ENCODE results near the gene EDAR. TPM values are rescaled to one million over a fixed set of nuclear protein-coding genes. Genes with fewer than 3 reads are reported as not detected.

EDAR gene
- total and polyA plus RNA-seq, 7 donors, result under 0.01 to 0.87 TPM; not detected in 5

GRCh38 chr2:109024477-109024876 is 35.5 kb upstream of the EDAR start:
- TF ChIP-seq EP300 (IDR thresholded peaks at IDR 0.05), result no peak
- TF ChIP-seq POLR2AphosphoS5 (IDR thresholded peaks at IDR 0.05), result no peak
- no peak for TF ChIP-seq POLR2A (IDR thresholded peaks at IDR 0.05)
- TF ChIP-seq CTCF (IDR thresholded peaks at IDR 0.05), result no peak
- H3K4me3 ChIP-seq, result no peak overlapping the region

GRCh38 chr2:109021895-109022300 is 32.9 kb upstream of the EDAR start:
- no peak overlapping the region for H3K4me3 ChIP-seq
- no peaks in the 10 kb centered on the region for H3K4me1 ChIP-seq
- no peak overlapping the region for H3K27ac ChIP-seq
- TF ChIP-seq POLR2A (IDR thresholded peaks at IDR 0.05) (no peak), POLR2AphosphoS5 (IDR thresholded peaks at IDR 0.05) (no peak), CTCF (IDR thresholded peaks at IDR 0.05) (no peak), EP300 (IDR thresholded peaks at IDR 0.05) (no peak)
- WGBS, 2 donors, result 90 to 91% methylated on average over 13 of the region's 13 CpGs
- DNase-seq, result no peak
- intact Hi-C loops (cut with DNase I), result no loop called here
- no peaks in the 10 kb centered on the region for H3K36me3 ChIP-seq
- no peaks in the 10 kb centered on the region for H3K27me3 ChIP-seq
- H3K9me3 ChIP-seq, result no peaks in the 10 kb centered on the region

More at GRCh38 chr2:109024477-109024876, 35.5 kb upstream of the EDAR start:
- intact Hi-C loops (cut with DNase I), result no loop called here
- Histone ChIP-seq H3K9me3 (no peaks in the 10 kb centered on the region), H3K36me3 (no peaks in the 10 kb centered on the region), H3K27ac (no peak overlapping the region), H3K27me3 (no peaks in the 10 kb centered on the region), H3K4me1 (no peaks in the 10 kb centered on the region)
- DNase-seq, result no peak
- 95 to 96% methylated on average over 3 of the region's 3 CpGs for WGBS, 2 donors

- H3K27me3 ChIP-seq, result no peaks in the 10 kb centered on the region
- DNase-seq, result no peak
- no peak overlapping the region for H3K4me3 ChIP-seq
- 44 to 48% methylated on average over 7 of the region's 7 CpGs for WGBS, 2 donors
- no peaks in the 10 kb centered on the region for H3K9me3 ChIP-seq
- no peaks in the 10 kb centered on the region for H3K4me1 ChIP-seq
- H3K27ac ChIP-seq, result no peak overlapping the region
- H3K36me3 ChIP-seq, result no peaks in the 10 kb centered on the region
- no peak for TF ChIP-seq CTCF (IDR thresholded peaks at IDR 0.05)
- no peak for TF ChIP-seq POLR2A (IDR thresholded peaks at IDR 0.05)
- TF ChIP-seq EP300 (IDR thresholded peaks at IDR 0.05), result no peak
- TF ChIP-seq POLR2AphosphoS5 (IDR thresholded peaks at IDR 0.05), result no peak
- intact Hi-C loops (cut with DNase I), result no loop called here
Observed at GRCh38 chr2:109020217-109020637, 31.2 kb upstream of the EDAR start.

GRCh38 chr2:109018452-109018851 is 29.4 kb upstream of the EDAR start:
- DNase-seq, result no peak
- no peaks in the 10 kb centered on the region for H3K9me3 ChIP-seq
- H3K36me3 ChIP-seq, result no peaks in the 10 kb centered on the region
- TF ChIP-seq CTCF (IDR thresholded peaks at IDR 0.05) (no peak), POLR2A (IDR thresholded peaks at IDR 0.05) (no peak), POLR2AphosphoS5 (IDR thresholded peaks at IDR 0.05) (no peak), EP300 (IDR thresholded peaks at IDR 0.05) (no peak)
- H3K4me3 ChIP-seq, result no peak overlapping the region
- H3K4me1 ChIP-seq, result no peaks in the 10 kb centered on the region
- intact Hi-C loops (cut with DNase I), result no loop called here
- WGBS, 2 donors, result 94 to 97% methylated on average over 5 of the region's 5 CpGs
- no peaks in the 10 kb centered on the region for H3K27me3 ChIP-seq
- no peak overlapping the region for H3K27ac ChIP-seq

GRCh38 chr2:109017017-109017416 is 28.0 kb upstream of the EDAR start:
- DNase-seq, result no peak
- H3K4me1 ChIP-seq, result no peaks in the 10 kb centered on the region
- H3K36me3 ChIP-seq, result no peaks in the 10 kb centered on the region
- no peaks in the 10 kb centered on the region for H3K9me3 ChIP-seq
- intact Hi-C loops (cut with DNase I), result no loop called here
- 63 to 77% methylated on average over 5 of the region's 5 CpGs for WGBS, 2 donors
- no peak overlapping the region for H3K27ac ChIP-seq
- no peaks in the 10 kb centered on the region for H3K27me3 ChIP-seq
- no peak for TF ChIP-seq POLR2AphosphoS5 (IDR thresholded peaks at IDR 0.05)
- no peak for TF ChIP-seq POLR2A (IDR thresholded peaks at IDR 0.05)
- no peak overlapping the region for H3K4me3 ChIP-seq

All from sigmoid colon (tissue), 7 donors.